Activated CD8-positive, alpha-beta memory T cell treated with anti-CD3 and anti-CD28 coated beads, Interleukin-2, amount 50 U/mL, for 48 hours (primary cell): ENCODE data around the gene MAPK10.
"Not testable (repeated sequence)": the region's sequence is repeated elsewhere in the genome, so short reads cannot be mapped to it uniquely, and the experiment has no call there.

Experiments
- DNase-seq: peaks from one replicate; pipeline ENCODE4 v3.0.0-alpha.2; 2020

Gene MAPK10

DNA sequence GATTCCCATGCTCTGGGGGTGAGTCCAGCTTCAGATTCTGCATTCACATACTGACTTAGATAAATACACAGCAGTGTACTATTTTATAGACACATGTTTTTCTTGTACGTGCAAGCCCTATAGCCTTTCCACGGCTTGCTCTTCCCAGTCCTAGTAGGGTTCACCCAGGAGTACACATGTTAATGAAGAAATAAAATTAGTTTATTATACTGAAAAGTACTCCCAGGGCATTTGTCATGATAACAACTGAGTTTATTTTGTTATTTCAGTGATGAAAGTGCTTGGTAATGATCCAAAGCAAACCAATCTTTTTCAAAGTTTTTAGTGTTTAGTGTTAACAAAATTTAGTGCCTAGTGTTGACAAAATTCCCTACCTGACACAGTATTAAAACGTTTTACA is 21.3 kb downstream of the MAPK10 start:
- no peak for DNase-seq

DNA sequence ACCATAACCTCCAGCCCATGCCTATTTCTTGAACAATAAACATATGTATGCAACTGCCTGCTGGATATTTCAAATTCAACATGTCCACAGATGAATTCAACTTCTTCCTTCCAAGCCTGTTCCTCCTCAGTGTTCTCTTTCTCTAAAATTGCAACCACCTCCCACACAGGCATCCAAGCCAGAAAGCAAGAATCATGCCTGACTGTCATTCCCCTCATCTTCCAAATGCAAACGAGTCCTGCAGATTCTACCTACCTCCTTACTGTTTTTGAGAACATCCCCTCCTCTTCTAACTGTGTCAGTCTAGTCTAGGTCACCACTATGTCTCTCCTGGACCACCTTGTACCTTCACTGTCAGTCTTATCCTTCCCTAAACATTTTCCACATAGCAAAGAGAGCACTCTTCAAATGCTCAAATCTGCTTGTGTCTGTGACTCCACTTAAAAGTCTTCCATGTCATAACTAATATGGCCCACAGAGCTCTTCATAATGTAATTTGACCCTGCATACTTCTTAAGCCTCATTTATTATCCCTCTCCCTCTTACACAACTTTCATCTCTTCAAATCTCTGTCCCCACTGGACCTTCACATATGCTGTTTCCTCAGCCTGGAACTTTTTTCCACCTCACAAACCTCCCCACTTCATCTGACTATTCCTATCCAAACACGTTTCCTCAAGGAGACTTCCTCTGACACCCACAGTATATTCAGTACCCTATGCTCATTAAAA is 25.7 kb downstream of the MAPK10 start:
- no peak for DNase-seq

DNA sequence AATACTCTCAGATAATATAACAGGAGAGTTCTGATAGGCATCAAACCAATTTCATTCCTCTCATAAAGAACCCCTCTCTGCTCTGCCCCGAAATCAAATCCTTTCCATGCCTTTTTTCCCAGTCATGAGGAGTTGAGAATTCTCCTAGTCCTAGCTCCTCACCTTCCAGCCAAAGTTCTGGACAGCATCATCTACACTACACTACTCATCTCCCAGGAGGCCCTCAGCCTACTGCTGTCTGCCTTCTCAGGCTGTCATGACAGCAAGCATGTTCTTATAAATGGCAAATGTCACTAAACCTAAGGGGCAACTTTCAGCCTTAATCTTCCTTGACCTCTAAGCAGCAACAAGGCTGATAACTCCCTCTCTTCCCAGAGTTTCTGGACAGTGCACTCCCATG is 26.6 kb downstream of the MAPK10 start:
- DNase-seq: no peak

DNA sequence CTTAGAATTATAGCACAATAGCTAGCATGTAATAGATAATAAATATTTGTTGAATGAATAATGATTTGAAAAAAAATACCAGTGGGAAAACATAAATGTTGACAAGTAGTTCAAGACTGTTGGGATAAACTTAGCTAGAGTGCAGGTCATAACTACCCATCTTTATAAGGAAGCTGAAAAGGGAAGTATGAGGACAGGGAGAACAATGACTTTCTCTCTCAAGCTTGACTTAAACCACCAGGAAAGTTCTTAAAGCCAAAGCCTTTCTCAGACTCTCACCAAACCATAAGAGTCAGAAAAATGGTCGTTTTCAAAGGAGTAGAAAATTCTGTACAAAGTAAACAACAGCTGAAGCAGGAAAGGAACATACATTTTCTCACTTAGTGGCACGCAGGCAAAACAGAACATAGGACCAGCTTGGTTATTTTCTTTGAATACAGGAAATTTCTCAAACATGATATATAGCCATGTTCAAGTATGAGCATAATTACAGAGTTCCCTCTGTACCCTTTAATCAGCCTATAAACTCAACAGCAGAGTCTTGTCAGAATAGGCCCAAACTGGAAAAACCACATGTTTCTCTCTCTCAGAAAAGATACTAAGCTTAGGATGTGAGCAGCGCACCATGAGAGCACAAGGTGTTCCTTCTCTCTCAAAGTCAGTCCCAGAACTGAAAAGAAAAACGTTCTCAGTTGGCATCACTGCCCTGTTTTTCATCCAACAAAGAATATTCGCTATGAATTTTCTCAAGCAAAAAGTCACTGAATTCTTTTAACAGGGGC is 28.7 kb downstream of the MAPK10 start:
- no peak for DNase-seq

DNA sequence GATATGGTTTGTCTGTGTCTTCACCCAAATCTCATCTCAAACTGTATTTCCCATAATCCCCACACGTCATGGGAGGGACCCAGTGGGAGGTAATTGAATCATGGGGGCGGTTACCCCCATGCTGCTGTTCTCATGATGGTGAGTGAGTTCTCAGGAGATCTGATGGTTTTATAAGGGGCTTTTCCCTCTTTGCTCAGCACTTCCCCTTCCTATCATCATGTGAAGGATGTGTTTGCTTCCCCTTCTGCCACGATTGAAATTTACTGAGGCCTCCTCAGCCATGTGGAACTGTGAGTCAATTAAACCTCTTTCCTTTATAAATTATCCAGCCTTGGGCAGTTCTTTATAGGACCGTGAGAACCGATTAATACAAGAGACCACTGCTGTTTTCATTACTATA is 29.4 kb downstream of the MAPK10 start:
- not testable (repeated sequence) for DNase-seq

DNA sequence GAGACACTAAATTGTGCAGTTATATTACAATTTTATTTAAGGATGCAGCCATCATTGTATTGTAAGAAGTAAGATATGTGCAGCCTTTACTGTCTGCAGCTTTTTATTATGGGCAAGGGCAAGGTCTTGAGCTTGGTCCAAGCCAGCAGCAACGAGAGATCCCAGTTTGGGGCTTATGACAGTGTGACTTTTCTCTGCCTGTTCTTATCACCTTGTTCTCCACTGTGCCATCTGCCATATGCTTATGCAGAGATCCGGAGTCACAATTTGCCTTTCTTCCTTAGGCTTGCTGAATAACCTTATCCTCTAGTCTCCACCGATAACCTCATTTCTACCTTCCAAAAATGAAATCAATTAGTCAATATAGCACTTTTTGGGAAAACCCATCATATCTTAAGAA is 30.4 kb downstream of the MAPK10 start:
- DNase-seq: no peak

DNA sequence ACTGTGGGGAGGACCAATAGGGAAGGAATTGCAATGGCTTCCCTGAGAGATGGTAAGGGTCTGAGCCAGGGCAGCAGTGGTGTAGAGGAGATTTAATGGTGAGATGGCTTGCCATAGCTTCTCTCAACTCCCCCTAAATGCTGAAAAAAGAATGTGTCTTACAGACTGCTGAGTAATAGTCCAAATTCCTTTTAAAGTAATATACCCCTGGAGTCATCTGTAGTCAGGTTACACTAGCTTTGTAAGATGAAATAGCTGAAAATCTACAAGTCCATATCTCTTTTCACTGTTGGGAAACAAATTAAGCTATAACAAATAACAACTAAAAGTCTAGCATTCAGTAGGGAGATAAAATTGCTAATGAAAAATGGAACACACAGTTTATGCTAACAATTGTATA is 33.5 kb downstream of the MAPK10 start:
- no peak for DNase-seq

DNA sequence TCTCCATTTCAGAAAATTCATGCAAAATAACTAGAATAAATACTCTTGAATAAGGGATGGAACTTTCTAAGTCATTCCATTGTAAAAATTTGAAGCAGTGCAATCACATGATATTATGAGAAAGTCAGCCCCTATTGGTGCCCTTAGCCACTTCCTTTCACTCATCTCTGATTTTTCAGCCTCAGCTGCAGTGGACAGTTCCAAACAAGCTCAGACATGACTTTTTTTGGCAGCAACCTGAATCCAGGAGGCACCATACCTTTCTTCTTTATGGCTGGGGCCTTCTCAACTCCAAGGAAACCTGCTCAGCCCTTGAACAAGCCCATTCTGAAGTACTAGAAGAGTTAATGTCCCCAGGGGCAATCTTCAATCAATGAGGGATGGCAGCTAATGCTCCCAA is 40.5 kb downstream of the MAPK10 start:
- DNase-seq: no peak

DNA sequence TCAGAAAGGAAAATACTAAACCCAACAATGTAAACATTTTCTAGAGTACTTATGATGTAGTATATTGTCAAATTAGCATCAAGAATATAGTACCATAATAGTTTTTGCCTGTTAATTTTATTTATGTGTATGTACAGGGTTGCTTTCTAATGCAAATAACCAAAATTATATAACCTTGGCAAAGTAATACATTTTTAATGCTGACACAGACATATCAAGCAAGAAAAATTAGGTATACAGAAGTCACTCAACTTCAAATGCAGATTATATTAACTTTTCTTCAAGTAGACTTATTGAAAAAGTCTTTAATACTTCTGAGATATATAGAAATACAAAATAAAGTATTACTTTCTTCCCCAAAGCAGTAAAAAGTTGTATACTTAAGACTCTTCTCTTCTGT is 44.3 kb downstream of the MAPK10 start:
- DNase-seq: no peak

DNA sequence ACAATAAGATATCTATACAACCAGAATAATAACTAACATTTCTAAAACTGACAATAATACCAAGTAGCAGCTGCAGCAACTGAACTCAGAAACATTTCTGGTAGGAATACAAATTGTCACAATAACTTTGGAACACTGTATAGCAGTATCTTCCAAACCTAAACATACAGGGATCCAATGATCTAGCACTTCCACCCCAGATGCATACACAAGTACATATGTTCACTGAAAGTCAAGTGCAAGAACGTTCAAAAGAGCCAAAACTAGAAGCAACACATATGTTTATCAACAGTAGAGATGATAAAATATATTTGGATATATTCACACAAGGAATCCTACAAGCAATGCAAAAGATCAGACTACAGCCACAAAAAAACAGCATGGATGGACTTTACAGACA is 46.2 kb downstream of the MAPK10 start:
- no peak for DNase-seq

DNA sequence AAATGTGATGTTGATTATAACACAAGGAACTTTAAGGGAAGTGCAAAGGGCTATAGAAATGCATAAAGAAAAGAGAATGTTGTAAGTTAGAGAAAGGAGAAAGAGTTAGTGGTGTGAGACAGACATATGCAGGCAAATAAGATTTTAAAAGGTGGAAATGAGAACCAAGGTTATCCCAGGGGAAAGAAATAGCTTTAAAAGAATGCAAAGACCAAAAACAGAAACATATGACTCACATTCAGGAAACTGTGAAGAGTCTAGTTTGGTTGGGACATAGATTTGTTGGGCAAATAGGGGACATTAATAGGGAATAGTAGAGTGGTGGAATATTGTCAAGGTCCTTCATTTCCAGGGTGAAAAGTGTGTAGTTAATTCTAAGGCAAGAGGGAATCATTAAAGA is 52.4 kb downstream of the MAPK10 start:
- no peak for DNase-seq

DNA sequence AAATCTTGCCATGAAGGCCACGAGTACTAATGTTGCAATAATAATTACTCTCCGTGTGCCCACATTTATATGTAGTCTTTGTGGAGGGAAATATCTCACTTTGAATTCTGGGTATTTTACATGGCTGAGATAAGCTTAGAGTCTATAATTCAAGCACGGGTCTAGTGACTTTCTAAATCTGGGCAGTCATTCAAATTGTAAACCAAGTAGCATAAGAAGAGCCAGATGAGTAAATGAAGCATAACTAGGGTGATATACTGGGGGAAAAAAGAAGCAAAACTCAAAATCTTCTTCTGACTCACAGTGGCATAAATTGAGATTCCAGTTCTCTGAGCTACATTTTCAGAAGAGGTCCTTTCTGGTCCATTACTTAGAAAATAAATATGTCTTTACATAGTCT is 53.0 kb downstream of the MAPK10 start:
- DNase-seq: no peak

DNA sequence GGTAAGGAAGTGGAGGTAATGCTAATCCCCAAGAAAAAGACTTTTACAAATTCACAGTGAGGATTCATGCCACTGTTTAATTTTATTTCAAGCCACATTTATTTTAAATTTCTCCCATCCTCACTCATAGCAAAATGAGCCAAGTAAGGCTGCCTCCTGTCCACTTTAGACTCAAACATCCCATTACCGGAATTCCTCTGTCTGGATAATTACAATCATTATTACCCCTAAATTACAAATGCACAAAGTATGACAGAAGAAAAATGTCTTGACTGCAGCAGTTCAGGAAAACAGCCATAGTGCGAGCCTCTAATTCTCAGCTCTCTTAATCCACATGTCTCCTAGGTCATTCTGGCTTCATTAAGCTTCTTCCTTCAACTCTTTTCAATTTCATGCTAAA is 57.0 kb downstream of the MAPK10 start:
- DNase-seq: no peak

DNA sequence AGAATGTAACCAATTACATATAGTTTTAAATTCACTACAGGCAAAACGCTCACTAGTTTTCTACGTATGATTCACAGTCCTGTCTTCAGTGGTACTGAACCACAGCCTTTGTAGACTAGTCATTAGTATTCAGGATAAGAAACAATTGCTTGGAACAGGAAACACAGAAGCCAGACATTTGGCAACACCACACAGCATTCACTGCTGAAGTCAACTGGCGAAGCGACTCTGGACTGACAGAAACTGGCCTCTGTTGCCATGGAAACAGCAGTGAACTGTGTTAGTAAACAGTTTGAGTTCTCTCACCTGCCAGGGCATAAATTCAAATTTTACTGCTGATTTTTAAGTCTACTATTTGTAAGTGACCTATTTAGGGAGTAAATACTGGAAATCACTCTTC is 57.6 kb downstream of the MAPK10 start:
- DNase-seq: no peak

DNA sequence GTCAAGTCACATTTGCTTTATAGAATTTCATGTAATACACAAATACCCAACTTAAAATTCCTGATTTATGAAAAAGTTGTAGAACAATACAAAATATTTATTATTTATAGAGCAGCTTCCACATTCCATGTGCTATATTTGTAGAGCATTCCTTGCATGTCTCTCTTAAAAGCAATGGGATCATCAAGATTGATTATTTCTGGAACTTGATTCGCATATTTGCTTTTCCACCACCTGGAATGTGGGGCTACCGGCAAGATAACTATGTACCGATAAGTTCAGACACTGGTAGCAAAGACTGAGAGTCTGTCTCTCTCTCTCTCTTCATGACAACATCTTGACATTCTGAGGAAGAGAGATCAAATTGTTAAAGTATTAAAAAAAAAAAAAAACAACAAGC is 59.3 kb downstream of the MAPK10 start:
- no peak for DNase-seq

DNA sequence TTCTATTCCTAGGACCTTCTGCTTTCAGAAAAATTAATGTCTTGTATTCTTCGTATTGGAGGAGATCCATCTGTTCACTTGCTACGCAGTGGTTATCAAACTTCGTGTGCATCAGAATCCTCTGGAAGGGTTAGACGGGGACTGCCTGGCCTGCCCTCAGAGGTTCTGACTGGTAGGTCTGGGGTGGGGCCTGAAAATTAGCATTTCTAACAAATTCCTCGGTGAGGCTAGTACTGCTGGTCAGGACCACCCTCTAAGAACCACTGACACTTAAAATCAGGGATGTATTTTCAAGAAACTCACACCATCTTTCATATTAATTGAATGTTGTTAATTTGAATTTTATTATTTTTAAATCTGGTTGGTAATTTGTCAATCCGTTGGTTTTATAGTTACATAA is 63.0 kb downstream of the MAPK10 start:
- DNase-seq: no peak

DNA sequence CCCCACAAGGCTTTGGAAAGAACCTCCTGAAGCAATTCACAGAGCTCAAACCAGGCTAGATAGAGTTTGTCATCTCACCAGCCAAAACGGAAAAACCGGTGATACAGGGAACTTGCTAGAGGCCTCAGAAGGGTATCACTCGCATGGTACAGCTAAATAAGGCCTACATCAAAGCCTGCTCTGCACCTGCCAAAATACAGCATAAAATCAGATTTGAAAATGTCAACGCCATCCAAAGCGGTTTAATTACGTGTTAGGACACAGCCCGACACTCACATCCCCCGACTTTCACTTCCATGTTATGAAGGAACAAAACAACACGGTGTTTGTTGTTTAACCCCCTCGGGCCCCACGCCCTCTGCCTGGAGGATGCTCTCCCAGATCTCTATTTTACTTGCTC is 65.0 kb downstream of the MAPK10 start:
- no peak for DNase-seq

DNA sequence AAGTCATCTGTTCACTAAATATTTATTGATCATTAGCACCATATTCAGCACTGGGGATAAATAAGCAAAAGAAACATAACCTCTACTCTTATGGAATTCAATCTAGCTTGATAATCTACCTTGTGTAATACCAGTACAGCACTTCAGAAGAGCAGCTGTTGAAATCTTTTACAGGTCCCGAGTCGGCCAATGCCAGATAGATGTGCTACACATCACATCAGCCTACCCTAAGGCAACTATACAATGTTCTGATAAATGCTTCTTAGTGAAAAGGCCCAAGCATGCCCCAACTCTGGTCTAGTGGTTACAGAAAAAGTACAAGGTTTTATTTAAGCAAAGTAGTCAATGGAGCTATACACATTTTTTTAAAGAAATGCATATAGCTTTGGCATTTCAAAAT is 68.7 kb downstream of the MAPK10 start:
- no peak for DNase-seq

DNA sequence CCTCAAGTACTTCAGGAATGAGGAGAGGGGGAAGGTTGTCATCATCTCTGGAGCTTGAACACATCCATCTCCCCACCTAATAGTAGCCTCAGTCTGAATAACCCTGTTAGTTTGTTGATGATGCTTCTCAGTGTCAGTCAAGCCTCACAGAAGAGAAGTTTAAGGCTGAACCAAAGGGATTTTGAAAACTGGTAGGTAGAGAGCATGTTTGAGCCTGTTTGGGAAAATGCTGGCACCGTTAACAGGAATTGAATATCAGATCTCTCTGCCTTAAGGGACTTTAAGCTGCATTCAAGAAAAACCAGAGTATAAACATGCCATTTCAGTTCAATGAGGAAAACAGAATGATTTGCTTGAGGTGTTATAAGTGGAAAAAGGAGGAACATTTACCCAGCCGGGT is 73.1 kb downstream of the MAPK10 start:
- DNase-seq: no peak

DNA sequence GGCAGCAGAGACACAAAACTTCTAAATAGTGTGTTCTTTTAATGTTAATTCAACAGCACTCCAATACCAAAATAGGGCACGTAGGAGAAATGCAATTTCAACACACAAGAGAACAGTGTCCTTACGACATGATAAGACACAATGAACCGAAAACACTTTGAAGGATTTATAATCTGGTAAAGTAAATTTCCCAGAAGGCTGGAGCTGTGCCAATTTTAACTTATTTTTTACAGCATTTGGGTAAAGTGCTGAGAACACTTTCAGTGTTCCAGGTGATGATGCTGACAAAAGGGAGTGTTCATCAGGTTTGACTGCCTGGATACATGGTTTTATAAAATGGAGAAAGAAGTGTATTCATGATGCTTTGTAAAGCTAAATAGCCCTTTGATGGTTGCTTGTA is 76.5 kb downstream of the MAPK10 start:
- DNase-seq: no peak

DNA sequence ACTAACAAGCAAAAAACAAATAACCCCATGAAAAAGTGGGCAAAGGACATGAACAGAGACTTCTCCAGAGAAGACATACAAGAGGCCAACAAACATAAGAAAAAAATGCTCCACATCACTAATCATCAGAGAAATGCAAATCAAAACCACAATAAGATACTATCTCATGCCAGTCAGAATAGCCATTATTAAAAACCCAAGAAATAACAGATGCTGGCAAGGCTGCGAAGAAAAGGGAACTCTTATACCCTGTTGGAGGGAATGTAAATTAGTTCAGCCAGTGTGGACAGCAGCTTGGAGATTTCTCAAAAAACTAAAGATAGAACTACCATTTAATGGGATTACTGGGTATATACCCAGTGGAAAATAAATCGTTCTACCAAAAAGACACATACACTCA is 79.6 kb downstream of the MAPK10 start:
- no peak for DNase-seq

DNA sequence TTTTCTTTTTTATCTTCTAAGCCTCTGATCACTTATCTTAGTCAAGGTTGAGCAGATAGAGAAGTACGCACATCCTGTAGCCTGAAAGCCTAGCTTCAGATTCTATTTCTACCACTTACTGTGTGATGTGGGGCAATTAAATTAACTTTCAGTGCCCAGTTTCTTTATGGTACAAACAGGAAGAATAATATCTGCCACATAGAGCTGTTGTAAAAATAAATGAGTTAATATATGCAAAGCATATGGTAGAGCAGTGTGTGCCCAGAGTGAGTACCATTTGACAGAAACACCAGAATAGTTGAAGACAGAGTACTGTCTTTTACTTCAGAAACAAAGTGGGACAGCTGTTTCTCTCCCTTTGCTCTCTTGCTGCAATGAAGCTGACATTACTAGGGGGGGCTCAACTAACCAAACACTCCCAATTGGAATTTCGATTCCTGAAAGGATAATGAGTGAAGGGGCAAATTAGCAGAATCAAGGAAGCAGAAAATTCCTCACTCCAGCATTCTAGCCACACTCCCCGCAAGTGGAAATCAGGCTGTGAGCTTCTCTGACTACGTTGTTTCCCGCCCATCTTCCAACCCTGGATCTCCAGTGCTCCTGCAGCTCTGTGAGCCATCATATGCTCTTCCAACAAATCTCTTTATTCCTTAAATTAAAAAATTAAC is 80.4 kb downstream of the MAPK10 start:
- DNase-seq: no peak

DNA sequence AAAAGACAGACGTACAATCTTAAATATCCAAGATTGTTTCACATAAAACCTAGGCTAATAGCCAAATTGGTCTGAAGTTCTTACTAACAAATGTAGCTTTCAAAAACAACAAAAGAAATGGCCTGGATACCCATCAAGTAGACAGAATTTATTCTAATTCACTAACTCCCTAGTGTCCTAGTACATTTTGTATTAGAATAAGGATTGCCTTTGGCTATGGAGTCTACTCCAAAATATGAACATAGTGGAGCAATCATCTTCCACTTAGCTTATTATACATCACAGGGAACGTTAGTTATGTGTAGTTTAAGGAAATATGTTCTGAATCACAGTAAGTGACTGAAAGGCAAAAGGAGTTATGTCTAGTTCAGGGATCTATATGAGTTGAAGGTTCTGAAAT is 81.7 kb downstream of the MAPK10 start:
- no peak for DNase-seq

DNA sequence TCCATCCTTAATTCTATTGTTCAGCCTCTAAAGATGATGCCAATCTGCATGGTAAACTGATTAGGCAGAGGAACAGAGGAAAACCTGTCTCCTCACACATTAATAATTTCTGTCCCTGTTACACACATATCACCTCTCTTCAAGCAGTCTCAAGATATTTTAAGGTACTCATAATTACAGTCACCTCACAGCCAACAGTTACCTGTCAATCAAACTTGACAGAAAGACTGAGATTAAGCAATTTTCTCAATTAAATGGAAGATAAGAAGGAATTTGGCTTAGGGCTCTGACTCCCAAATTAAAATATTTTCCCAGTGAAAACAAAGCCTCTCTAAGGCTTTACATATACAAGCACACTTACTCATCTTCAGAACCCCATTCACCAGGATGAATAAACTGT is 85.2 kb downstream of the MAPK10 start:
- DNase-seq: no peak
